ENCODE measurements around the gene CCL18. TPM values are rescaled to one million over a fixed set of nuclear protein-coding genes. Genes with fewer than 3 reads are reported as not detected.
A peak's percentile ranks its signal among the peaks of the same experiment; 100 is the strongest.

The CCL18 gene
- total and polyA plus RNA-seq, 10 of the 15 experiments (the other 5 are each of a cell fraction or from before 2014, with no cell fraction given) = 0.26 TPM; not detected in 9

- TF ChIP-seq, protein P1, sequence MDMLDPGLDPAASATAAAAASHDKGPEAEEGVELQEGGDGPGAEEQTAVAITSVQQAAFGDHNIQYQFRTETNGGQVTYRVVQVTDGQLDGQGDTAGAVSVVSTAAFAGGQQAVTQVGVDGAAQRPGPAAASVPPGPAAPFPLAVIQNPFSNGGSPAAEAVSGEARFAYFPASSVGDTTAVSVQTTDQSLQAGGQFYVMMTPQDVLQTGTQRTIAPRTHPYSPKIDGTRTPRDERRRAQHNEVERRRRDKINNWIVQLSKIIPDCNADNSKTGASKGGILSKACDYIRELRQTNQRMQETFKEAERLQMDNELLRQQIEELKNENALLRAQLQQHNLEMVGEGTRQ (IDR thresholded peaks at IDR 0.05; ENCODE audit: borderline replicate concordance, low read depth, low read length) = no peak
- TF ChIP-seq E2F4 (IDR thresholded peaks at IDR 0.05; ENCODE audit: low read depth, low read length) (0 out of 2 replicates have a peak, but pooled peaks have one; percentile 21), MTA2 (IDR thresholded peaks at IDR 0.05; ENCODE audit: low read depth) (peak; percentile 90), NR2F1 (conservative IDR thresholded peaks at IDR 0.05) (peak; percentile 65; the same call in 1 of the 2 replicates), RUNX3 (IDR thresholded peaks at IDR 0.05; ENCODE audit: low read length) (peak; percentile 89), STAT3 (IDR thresholded peaks at IDR 0.05; ENCODE audit: low read depth, low read length) (0 out of 2 replicates have a peak, but pooled peaks have one; percentile 53), IRF4 (IDR thresholded peaks at IDR 0.05; ENCODE audit: low read depth, low read length) (peak; percentile 76), SMAD5 (IDR thresholded peaks at IDR 0.05; ENCODE audit: low read depth) (no peak), TCF3 (IDR thresholded peaks at IDR 0.05; ENCODE audit: borderline replicate concordance, insufficient read depth, low read depth, low read length) (no peak), MEF2B (IDR thresholded peaks at IDR 0.05; ENCODE audit: partially characterized antibody, poor library complexity, severe bottlenecking) (peak; percentile 91), CUX1 (IDR thresholded peaks at IDR 0.05; ENCODE audit: insufficient replicate concordance, low read depth, low read length) (peak; percentile 79)
- TF ChIP-seq, protein P2, sequence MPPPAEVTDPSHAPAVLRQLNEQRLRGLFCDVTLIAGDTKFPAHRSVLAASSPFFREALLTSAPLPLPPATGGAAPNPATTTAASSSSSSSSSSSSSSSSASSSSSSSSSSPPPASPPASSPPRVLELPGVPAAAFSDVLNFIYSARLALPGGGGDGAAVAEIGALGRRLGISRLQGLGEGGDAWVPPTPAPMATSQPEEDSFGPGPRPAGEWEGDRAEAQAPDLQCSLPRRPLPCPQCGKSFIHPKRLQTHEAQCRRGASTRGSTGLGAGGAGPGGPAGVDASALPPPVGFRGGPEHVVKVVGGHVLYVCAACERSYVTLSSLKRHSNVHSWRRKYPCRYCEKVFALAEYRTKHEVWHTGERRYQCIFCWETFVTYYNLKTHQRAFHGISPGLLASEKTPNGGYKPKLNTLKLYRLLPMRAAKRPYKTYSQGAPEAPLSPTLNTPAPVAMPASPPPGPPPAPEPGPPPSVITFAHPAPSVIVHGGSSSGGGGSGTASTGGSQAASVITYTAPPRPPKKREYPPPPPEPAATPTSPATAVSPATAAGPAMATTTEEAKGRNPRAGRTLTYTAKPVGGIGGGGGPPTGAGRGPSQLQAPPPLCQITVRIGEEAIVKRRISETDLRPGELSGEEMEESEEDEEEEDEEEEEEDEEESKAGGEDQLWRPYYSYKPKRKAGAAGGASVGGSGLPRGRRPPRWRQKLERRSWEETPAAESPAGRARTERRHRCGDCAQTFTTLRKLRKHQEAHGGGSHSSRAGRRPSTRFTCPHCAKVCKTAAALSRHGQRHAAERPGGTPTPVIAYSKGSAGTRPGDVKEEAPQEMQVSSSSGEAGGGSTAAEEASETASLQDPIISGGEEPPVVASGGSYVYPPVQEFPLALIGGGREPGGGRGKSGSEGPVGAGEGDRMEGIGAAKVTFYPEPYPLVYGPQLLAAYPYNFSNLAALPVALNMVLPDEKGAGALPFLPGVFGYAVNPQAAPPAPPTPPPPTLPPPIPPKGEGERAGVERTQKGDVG (CRISPR knock-in tag; IDR thresholded peaks at IDR 0.05) = no peak
- TF ChIP-seq, protein P3, sequence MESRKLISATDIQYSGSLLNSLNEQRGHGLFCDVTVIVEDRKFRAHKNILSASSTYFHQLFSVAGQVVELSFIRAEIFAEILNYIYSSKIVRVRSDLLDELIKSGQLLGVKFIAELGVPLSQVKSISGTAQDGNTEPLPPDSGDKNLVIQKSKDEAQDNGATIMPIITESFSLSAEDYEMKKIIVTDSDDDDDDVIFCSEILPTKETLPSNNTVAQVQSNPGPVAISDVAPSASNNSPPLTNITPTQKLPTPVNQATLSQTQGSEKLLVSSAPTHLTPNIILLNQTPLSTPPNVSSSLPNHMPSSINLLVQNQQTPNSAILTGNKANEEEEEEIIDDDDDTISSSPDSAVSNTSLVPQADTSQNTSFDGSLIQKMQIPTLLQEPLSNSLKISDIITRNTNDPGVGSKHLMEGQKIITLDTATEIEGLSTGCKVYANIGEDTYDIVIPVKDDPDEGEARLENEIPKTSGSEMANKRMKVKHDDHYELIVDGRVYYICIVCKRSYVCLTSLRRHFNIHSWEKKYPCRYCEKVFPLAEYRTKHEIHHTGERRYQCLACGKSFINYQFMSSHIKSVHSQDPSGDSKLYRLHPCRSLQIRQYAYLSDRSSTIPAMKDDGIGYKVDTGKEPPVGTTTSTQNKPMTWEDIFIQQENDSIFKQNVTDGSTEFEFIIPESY (IDR thresholded peaks at IDR 0.05) = peak; percentile 59; the same call in 1 of the 2 replicates
Measured at GRCh38 chr17:36072431-36073121, 8.5 kb downstream of the CCL18 start (continued).

Measured in GM12878 (cell line).